Memory B cell (primary cell): ENCODE measurements around the gene POLG.

Experiments used
- ATAC-seq: fragments of 150-1000 bp; cut with Tn5 transposase; 2 replicates; pipeline ENCODE4 v1.10.0; 2021; ENCODE audit warnings: low read depth, mild to moderate bottlenecking, moderate library complexity
- DNase-seq, 2 donors: peaks; one replicate each; pipeline ENCODE4 v3.0.0; 2022; ENCODE audit warnings: low spot score in 2 of 2
- H3K27ac Mint-ChIP-seq: one replicate; pipeline ENCODE4 v1.8.0; 2022; ENCODE audit warnings: mild to moderate bottlenecking, moderate library complexity, mixed read lengths
- H3K27me3 Mint-ChIP-seq: one replicate; pipeline ENCODE4 v1.8.0; 2022; ENCODE audit warnings: mixed read lengths
- H3K36me3 Mint-ChIP-seq: one replicate; pipeline ENCODE4 v1.8.0; 2022; ENCODE audit warnings: mild to moderate bottlenecking, mixed read lengths
- H3K4me1 Mint-ChIP-seq: one replicate; pipeline ENCODE4 v1.8.0; 2022; ENCODE audit warnings: mixed read lengths
- H3K4me3 Mint-ChIP-seq: one replicate; pipeline ENCODE4 v1.8.0; 2022; ENCODE audit warnings: mild to moderate bottlenecking, moderate library complexity, mixed read lengths
- H3K9me3 Mint-ChIP-seq: one replicate; pipeline ENCODE4 v1.8.0; 2022; ENCODE audit warnings: mixed read lengths

The POLG gene

GRCh38 chr15:89374086-89374981 lies 39.7 kb upstream of the POLG start:
- H3K27ac Mint-ChIP-seq = no peak overlapping the region
- peaks cover 2% of the 10 kb centered on the region for H3K4me1 Mint-ChIP-seq
- H3K4me3 Mint-ChIP-seq = no peak overlapping the region
- no peaks in the 10 kb centered on the region for H3K9me3 Mint-ChIP-seq
- H3K36me3 Mint-ChIP-seq = no peaks in the 10 kb centered on the region
- no peak for ATAC-seq
- H3K27me3 Mint-ChIP-seq = peaks cover 31% of the 10 kb centered on the region
- DNase-seq = no peak

GRCh38 chr15:89372069-89372935 lies 37.7 kb upstream of the POLG start:
- Mint-ChIP-seq H3K9me3 (no peaks in the 10 kb centered on the region), H3K4me3 (no peak overlapping the region), H3K27me3 (peaks cover 28% of the 10 kb centered on the region), H3K27ac (peak overlapping the region; percentile 65), H3K4me1 (peaks cover 3% of the 10 kb centered on the region), H3K36me3 (no peaks in the 10 kb centered on the region)
- DNase-seq (no peak), ATAC-seq (no peak)

- Mint-ChIP-seq H3K4me1 (peaks cover 5% of the 10 kb centered on the region), H3K4me3 (no peak overlapping the region), H3K9me3 (no peaks in the 10 kb centered on the region), H3K27me3 (peaks cover 27% of the 10 kb centered on the region), H3K27ac (no peak overlapping the region), H3K36me3 (no peaks in the 10 kb centered on the region)
- DNase-seq = no peak
- ATAC-seq = no peak
Measured at GRCh38 chr15:89371228-89372044, 36.8 kb upstream of the POLG start.

GRCh38 chr15:89370978-89371227 lies 36.3 kb upstream of the POLG start:
- ATAC-seq = no peak
- DNase-seq = no peak
- H3K27me3 Mint-ChIP-seq = peaks cover 29% of the 10 kb centered on the region
- H3K9me3 Mint-ChIP-seq = no peaks in the 10 kb centered on the region
- peaks cover 3% of the 10 kb centered on the region for H3K4me1 Mint-ChIP-seq
- H3K36me3 Mint-ChIP-seq = no peaks in the 10 kb centered on the region
- H3K4me3 Mint-ChIP-seq = no peak overlapping the region
- no peak overlapping the region for H3K27ac Mint-ChIP-seq

- ATAC-seq = no peak
- no peak overlapping the region for H3K27ac Mint-ChIP-seq
- no peaks in the 10 kb centered on the region for H3K9me3 Mint-ChIP-seq
- no peak for DNase-seq
- no peaks in the 10 kb centered on the region for H3K36me3 Mint-ChIP-seq
- peaks cover 29% of the 10 kb centered on the region for H3K27me3 Mint-ChIP-seq
- H3K4me3 Mint-ChIP-seq = no peak overlapping the region
- H3K4me1 Mint-ChIP-seq = peaks cover 3% of the 10 kb centered on the region
Measured at GRCh38 chr15:89370120-89370977, 35.7 kb upstream of the POLG start.

GRCh38 chr15:89369341-89369947 lies 34.8 kb upstream of the POLG start:
- DNase-seq = no peak
- H3K4me3 Mint-ChIP-seq = no peak overlapping the region
- H3K36me3 Mint-ChIP-seq = no peaks in the 10 kb centered on the region
- no peak for ATAC-seq
- no peaks in the 10 kb centered on the region for H3K9me3 Mint-ChIP-seq
- H3K4me1 Mint-ChIP-seq = peaks cover 3% of the 10 kb centered on the region
- peaks cover 36% of the 10 kb centered on the region for H3K27me3 Mint-ChIP-seq
- H3K27ac Mint-ChIP-seq = no peak overlapping the region

- Mint-ChIP-seq H3K27ac (no peak overlapping the region), H3K27me3 (peaks cover 38% of the 10 kb centered on the region), H3K4me3 (no peak overlapping the region), H3K4me1 (peaks cover 3% of the 10 kb centered on the region), H3K36me3 (no peaks in the 10 kb centered on the region), H3K9me3 (no peaks in the 10 kb centered on the region)
- DNase-seq (no peak), ATAC-seq (peak; percentile 10)
Measured at GRCh38 chr15:89368566-89369223, 34.1 kb upstream of the POLG start.

- no peak for ATAC-seq
- Mint-ChIP-seq H3K4me3 (peak overlapping the region; percentile 30), H3K27ac (no peak overlapping the region), H3K36me3 (no peaks in the 10 kb centered on the region), H3K4me1 (peaks cover 3% of the 10 kb centered on the region), H3K27me3 (peaks cover 45% of the 10 kb centered on the region), H3K9me3 (no peaks in the 10 kb centered on the region)
- DNase-seq = no peak
Measured at GRCh38 chr15:89367485-89368451, 33.1 kb upstream of the POLG start.

- DNase-seq = no peak
- Mint-ChIP-seq H3K27ac (no peak overlapping the region), H3K27me3 (peaks cover 42% of the 10 kb centered on the region), H3K9me3 (no peaks in the 10 kb centered on the region), H3K36me3 (no peaks in the 10 kb centered on the region), H3K4me1 (peaks cover 6% of the 10 kb centered on the region), H3K4me3 (peak overlapping the region; percentile 30)
- no peak for ATAC-seq
Measured at GRCh38 chr15:89366656-89367393, 32.2 kb upstream of the POLG start.

GRCh38 chr15:89365462-89366065 lies 30.9 kb upstream of the POLG start:
- Mint-ChIP-seq H3K4me3 (no peak overlapping the region), H3K36me3 (no peaks in the 10 kb centered on the region), H3K4me1 (peaks cover 9% of the 10 kb centered on the region), H3K27ac (no peak overlapping the region), H3K9me3 (no peaks in the 10 kb centered on the region), H3K27me3 (peaks cover 47% of the 10 kb centered on the region)
- DNase-seq (no peak), ATAC-seq (no peak)
